NCI-H460 (cell line): ENCODE measurements around the gene CCDC188. TPM values are rescaled to one million over a fixed set of nuclear protein-coding genes. Genes with fewer than 3 reads are reported as not detected.
A peak's percentile ranks its signal among the peaks of the same experiment; 100 is the strongest.

ENCODE experiments used
- DNase-seq: peaks from one replicate; pipeline ENCODE4 v3.0.0-alpha.2; 2016; ENCODE audit warnings: low read depth; ENCODE audit errors: extremely low read depth
- total RNA-seq: library from RNA; depleted of rRNA; stranded (reverse); fragments of >200 nt; shearing (Covaris generic); gene quantifications from 2 replicates; pipeline ENCODE4 v1.2.3, GENCODE V29; 2014

The CCDC188 gene
- total RNA-seq, 1 experiment from 2014 or later: not detected

DNA sequence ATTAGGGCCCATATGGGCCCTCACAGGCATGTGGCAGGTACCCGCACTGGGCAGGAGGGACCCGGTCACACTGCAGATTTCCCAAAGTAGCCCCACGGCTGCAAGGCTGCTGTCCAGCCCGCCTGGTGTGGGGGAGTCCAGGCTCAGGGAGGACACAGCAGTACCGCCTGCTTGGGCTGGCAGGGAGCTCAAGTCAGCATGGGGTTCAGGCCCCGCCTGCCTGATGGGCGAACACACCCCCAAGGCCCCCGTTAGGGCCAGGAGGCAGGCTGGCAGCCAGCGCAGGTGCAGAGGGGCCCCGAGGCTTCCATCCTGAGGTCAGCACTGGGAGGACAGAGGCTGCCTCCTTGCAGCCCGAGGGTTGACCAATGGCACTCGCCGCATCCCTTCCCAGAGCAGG lies 13.7 kb downstream of the CCDC188 start:
- no peak for DNase-seq

GRCh38 chr22:20136603-20136873 lies 14.3 kb downstream of the CCDC188 start:
- DNase-seq: no peak

DNA sequence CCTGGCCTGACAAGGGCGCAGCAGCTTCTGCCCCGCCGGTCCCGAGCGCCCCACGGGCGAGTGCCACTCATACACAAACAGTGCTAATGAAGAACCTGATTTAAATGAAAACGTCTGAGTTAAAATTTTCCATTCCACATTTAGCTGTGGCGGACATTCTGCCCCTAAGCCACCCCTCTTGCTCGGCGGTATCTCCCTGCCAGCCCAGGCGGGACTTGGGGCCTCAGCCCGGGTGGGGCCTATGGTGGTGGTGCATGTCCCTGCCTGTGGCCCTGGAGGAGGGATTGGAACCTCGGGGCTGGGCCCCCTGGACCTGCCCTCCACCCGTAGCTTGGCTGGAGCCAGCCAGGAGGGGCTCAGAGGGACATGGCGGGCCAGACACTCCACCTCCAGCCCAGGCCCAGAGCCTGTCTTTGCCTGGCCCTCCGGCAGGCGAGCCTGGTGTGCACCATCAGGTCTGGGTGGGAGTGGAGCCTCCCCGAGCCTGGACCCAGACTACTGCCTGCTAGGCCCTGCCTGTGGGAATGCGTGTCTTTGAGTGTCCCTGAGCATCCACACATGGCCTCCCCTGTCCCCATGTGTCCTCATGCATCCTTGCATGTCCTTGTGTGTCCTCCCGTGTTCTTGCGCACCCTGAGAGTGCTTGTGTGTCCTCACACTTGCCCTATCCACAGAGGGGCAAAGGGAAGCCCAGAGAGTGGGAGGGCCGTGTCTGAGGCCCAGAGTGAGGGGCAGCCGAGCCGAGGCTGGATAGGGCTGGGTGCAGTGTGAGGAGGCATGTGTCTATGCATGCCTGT lies 14.9 kb downstream of the CCDC188 start:
- no peak for DNase-seq

DNA sequence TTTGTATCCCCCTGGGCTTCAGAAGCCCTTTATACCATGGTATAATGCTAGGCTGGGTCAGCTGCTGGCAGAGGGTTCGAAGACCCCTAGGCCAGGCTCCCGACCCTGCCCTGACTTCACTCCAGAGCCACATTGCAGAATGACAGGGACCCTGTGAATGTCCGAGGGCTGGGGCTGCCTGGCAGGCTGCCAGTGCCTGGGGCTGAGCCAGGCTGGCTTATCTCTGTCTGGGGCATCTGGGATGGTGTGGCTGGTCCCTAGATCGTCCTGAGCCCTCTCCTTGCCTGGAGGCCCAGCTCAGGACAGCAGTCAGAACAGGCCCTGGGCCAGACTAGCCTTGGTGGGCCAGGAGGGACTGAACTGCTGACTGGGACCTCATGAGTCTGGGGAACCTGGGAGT lies 15.6 kb downstream of the CCDC188 start:
- no peak for DNase-seq

DNA sequence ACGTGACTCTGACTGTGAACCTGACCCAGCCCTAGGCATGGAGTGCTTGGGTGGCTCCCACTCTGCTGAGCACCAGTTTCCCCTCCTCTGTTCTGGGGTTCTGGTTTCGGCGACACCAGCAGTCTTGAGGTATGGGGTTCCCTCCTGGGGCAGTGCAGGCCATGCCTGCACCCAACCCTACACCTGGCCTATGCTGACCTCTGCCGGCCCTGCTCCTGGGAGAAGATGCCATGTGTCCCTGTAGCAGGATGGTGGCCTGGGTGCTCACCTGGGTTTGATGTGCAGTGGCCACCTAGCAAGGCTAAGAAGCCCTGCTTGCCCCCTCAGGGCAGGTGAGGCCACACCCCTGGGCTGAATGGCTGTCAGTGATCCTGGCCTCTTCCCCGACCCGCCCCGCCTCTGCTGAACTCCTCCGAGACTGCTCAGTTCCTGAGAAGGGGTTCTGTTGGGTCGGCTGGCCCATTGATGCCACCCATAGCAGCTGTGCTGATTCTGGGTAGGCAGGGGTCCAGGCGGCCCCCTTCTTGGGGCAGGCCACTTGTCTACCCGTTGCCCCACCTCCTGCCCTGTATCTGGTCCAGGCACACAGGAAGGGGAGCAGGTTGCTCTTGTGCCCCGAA lies 16.8 kb downstream of the CCDC188 start:
- no peak for DNase-seq

GRCh38 chr22:20132686-20133246 lies 18.1 kb downstream of the CCDC188 start:
- no peak for DNase-seq

DNA sequence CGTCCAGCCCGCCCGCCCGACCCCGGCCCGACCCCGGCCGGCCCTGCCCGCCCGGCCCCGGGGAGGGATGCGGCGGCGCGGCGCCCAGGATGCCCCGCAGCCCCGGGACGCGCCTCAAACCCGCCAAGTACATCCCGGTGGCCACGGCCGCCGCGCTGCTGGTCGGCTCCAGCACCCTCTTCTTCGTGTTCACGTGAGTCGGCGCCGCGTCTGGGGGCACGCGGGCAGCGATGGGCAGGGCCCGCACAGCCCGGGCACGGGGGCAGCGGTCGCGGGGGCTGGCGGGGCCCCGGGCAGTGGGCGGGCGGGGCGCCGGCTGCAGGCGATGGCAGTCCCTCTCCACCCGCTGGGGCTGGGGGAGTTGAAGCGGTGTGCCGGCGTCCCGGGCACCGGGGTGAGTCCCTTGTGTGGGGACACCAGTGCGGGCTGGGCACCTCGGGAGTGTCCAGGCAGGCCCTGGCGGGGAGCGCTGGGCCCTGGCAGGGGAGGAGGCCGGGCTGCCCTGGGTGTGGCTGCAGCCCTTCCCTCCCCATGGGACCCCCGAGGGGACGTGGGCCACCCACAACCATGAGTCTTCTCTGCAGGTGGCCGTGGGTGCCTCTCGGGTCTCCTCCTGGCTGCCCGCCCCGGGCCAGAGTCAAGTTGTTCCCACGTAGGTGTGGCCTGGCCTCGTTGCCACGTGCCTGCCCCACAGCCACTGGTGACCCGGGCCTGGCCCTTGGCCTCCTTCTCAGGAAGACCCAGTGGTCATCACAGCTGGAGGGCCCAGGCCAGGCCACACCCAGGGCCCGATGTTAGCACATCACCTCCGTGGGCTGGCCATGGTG lies 18.8 kb downstream of the CCDC188 start:
- DNase-seq: no peak

- DNase-seq: no peak
These were observed 19.3 kb downstream of the CCDC188 start, which contains the start of gene ZDHHC8 for GRCh38 chr22:20131597-20131858. TSS of gene ZDHHC8 (plus strand) at chr22:20131804. CDS start at chr22:20131948, 144 bp downstream.

DNA sequence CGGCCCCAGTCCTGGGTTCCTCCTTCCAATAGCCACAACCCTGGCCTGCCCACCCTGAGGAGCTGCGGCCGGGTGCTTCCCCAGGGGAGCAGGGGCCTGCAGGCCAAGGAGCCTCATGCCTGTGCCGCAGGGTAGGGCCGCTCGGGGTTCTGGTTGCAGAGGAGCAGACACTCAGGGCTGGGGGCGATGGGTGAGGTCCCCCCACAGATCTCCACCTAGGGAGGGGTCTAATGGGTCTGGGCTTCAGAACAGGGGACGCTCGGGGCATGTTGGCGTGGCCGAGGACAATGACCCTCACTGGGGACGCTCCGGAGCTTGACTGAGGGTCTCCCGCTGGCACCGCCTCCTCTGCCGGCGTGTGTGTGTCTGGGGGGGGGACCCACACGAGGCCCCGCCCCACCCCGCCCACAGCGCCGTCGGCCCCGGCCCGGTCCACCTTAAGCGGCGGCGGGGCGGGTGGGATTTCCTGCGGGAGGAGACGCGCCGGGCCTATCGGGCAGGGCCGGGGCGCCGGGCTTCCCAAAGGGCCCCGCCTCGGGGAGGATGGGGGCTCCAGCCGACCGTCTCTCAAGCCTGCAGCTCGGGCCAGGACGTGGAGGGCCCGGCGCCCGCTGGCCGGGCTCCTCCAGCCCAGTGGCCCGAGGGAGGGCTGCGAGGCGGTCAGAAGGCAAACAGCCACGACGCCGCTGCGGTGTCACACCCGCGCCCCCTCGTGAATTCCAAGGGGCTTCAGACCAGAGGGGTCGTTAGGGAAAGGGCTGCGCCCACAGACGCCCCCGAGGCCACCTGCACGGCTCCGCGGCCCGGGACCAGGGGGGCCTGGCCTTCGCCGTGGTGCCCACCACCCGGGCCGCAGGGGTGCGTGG lies 19.9 kb downstream of the CCDC188 start:
- DNase-seq: peak; percentile 35

GRCh38 chr22:20130319-20130718 lies 20.5 kb downstream of the CCDC188 start:
- DNase-seq: no peak

GRCh38 chr22:20129747-20130014 lies 21.2 kb downstream of the CCDC188 start:
- DNase-seq: no peak

DNA sequence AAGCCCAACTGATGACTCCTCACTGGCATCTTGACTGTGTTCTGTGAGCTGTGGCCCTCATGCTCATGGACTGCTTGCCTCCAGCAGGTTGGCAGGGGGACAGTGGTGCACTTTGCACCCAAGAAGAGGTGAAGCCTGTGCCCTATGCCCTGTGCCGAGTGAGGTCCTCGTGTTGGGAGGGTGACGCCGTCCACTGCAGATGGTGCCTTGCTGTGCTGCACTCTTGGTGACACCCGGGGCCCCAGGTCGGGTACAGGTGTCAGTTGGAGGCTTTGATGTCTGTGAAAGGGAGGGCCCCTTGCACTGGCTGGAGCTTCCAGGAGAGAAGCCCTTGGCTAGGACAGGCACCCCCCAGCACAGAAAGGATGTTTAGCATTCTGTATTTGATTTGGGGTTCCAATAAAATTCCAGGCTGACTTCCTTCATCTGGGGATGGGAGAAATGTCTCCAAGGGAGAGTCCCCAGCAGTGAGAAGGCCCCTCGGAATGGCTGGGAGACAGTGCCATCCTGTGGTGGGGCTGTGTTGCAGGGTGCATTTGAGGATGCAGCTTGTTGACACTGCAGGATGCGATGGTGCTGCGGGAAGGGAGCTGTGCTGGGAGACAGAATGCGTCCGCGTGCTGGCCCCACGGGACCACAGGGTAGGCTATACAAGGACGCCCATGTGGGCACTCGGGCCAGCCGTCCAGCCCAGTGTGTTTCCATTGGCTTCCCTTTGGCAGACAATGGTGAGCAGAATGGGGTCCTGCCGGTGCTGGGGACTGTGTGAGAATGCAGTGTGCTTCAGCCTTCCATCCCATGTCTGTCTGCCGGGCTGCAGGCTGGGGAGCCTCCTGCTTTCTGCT lies 21.7 kb downstream of the CCDC188 start:
- DNase-seq: peak; percentile 16

GRCh38 chr22:20128619-20128901 lies 22.3 kb downstream of the CCDC188 start:
- no peak for DNase-seq

- no peak for DNase-seq
These were observed 22.8 kb downstream of the CCDC188 start for GRCh38 chr22:20127869-20128618.

GRCh38 chr22:20127318-20127868 lies 23.5 kb downstream of the CCDC188 start:
- no peak for DNase-seq

GRCh38 chr22:20126284-20127029 lies 24.4 kb downstream of the CCDC188 start:
- DNase-seq: no peak

GRCh38 chr22:20125201-20126174 lies 25.4 kb downstream of the CCDC188 start:
- no peak for DNase-seq
